ENCODE data around the gene SUN5. TPM values are rescaled to one million over a fixed set of nuclear protein-coding genes. Genes with fewer than 3 reads are reported as not detected.

Gene SUN5
- total and polyA plus RNA-seq, 2 donors from 2014 or later, result not detected

- Histone ChIP-seq H3K27me3 (ENCODE audit: control insufficient read depth, insufficient read depth, low read length) (no peaks in the 10 kb centered on the region), H3K9ac (ENCODE audit: low read length in 3 of 3) (no peak overlapping the region), H3K36me3 (ENCODE audit: control insufficient read depth in 2 of 3, insufficient read depth in 3 of 3, low read length in 3 of 3) (no peaks in the 10 kb centered on the region), H3K27ac (ENCODE audit: low read depth in 2 of 2, low read length in 2 of 2) (no peak overlapping the region), H3K4me3 (ENCODE audit: low read length in 3 of 3) (no peak overlapping the region), H3K9me3 (ENCODE audit: control insufficient read depth in 2 of 3, insufficient read depth in 1 of 3, low read length in 3 of 3) (no peaks in the 10 kb centered on the region), H3K4me1 (ENCODE audit: control insufficient read depth in 2 of 3, insufficient read depth in 2 of 3, low read depth in 1 of 3, low read length in 3 of 3) (no peaks in the 10 kb centered on the region)
- FAIRE-seq (no peak), DNase-seq (no peak)
- intact Hi-C loops (cut with DNase I), result no loop called here
- no peak for TF ChIP-seq CTCF (IDR thresholded peaks at IDR 0.05; ENCODE audit: borderline replicate concordance, extremely low read depth, insufficient read depth)
Observed at GRCh38 chr20:33027769-33028751, 23.8 kb upstream of the SUN5 start.

- H3K36me3 ChIP-seq (ENCODE audit: control insufficient read depth in 2 of 3, insufficient read depth in 3 of 3, low read length in 3 of 3), result no peaks in the 10 kb centered on the region
- intact Hi-C loops (cut with DNase I), result no loop called here
- no peaks in the 10 kb centered on the region for H3K4me1 ChIP-seq (ENCODE audit: control insufficient read depth in 2 of 3, insufficient read depth in 2 of 3, low read depth in 1 of 3, low read length in 3 of 3)
- H3K9ac ChIP-seq (ENCODE audit: low read length in 3 of 3), result no peak overlapping the region
- FAIRE-seq, result no peak
- H3K4me3 ChIP-seq (ENCODE audit: low read length in 3 of 3), result no peak overlapping the region
- TF ChIP-seq CTCF (IDR thresholded peaks at IDR 0.05; ENCODE audit: borderline replicate concordance, extremely low read depth, insufficient read depth), result no peak
- H3K9me3 ChIP-seq (ENCODE audit: control insufficient read depth in 2 of 3, insufficient read depth in 1 of 3, low read length in 3 of 3), result no peaks in the 10 kb centered on the region
- no peak overlapping the region for H3K27ac ChIP-seq (ENCODE audit: low read depth in 2 of 2, low read length in 2 of 2)
- DNase-seq, result no peak
- H3K27me3 ChIP-seq (ENCODE audit: control insufficient read depth, insufficient read depth, low read length), result no peaks in the 10 kb centered on the region
Observed at GRCh38 chr20:33026779-33027759, 22.8 kb upstream of the SUN5 start.

DNA sequence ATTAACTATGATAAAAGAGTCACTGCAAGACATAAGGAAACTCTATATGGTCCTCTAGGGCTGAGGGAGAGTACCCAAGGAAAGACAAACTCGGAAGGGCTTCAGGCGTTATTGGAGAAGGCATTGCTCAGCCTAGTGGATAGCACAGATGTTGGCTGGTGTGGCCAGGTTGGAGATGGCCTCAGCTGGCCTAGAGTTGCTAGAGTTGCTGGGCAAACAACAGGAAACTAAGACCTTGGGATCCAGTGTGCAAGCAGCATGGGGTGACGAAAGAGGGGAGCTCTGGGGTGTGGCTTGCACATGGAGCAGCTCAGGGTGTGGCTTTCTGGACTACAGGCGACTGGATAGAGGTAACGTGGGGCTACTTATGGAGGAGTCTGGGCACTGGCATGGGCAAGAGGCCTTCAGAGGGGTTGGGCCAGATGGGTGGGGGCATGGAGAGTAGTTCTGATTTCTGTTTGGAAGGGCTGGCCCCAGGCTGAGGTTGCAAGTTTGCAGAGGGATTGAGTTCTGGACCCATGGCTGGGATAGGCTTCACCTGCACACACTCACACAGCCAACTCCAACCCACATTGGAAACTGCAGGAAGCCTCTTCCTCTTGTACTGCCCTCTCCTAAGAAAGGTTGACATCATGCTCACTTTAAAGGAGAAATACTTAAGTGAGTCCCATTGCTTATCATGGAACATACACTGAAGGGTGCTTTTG is 22.0 kb upstream of the SUN5 start:
- no peaks in the 10 kb centered on the region for H3K4me1 ChIP-seq (ENCODE audit: control insufficient read depth in 2 of 3, insufficient read depth in 2 of 3, low read depth in 1 of 3, low read length in 3 of 3)
- H3K4me3 ChIP-seq (ENCODE audit: low read length in 3 of 3), result no peak overlapping the region
- no peak for FAIRE-seq
- intact Hi-C loops (cut with DNase I), result no loop called here
- H3K9me3 ChIP-seq (ENCODE audit: control insufficient read depth in 2 of 3, insufficient read depth in 1 of 3, low read length in 3 of 3), result no peaks in the 10 kb centered on the region
- no peak for DNase-seq
- H3K9ac ChIP-seq (ENCODE audit: low read length in 3 of 3), result no peak overlapping the region
- H3K27me3 ChIP-seq (ENCODE audit: control insufficient read depth, insufficient read depth, low read length), result no peaks in the 10 kb centered on the region
- H3K36me3 ChIP-seq (ENCODE audit: control insufficient read depth in 2 of 3, insufficient read depth in 3 of 3, low read length in 3 of 3), result no peaks in the 10 kb centered on the region
- TF ChIP-seq CTCF (IDR thresholded peaks at IDR 0.05; ENCODE audit: borderline replicate concordance, extremely low read depth, insufficient read depth), result no peak
- H3K27ac ChIP-seq (ENCODE audit: low read depth in 2 of 2, low read length in 2 of 2), result no peak overlapping the region

All from kidney (tissue), 14 donors.